ENCODE results near the gene ATP6V1F.

- no peak for TF ChIP-seq CTCF (IDR thresholded peaks at IDR 0.05)
- no peak for TF ChIP-seq POLR2A (IDR thresholded peaks at IDR 0.05)
These were observed 40.3 kb downstream of the ATP6V1F start for GRCh38 chr7:128902761-128903585.
